ENCODE data around the gene SH3BGRL2. TPM values are rescaled to one million over a fixed set of nuclear protein-coding genes. Genes with fewer than 3 reads are reported as not detected.

SH3BGRL2 gene
- total RNA-seq, 2 experiments from 2014 or later: 0.25 TPM; not detected in 1

- CTCF ChIA-PET (ENCODE audit: unreplicated experiment): no interaction called here
Observed at GRCh38 chr6:79610306-79611009, 20.7 kb upstream of the SH3BGRL2 start.

GRCh38 chr6:79612457-79612856 is 18.7 kb upstream of the SH3BGRL2 start:
- Histone ChIP-seq H3K4me2 (ENCODE audit: low read length) (no peak overlapping the region), H2AFZ (ENCODE audit: low read length) (no peak overlapping the region), H4K20me1 (ENCODE audit: insufficient read depth, low read length) (no peaks in the 10 kb centered on the region), H3K9me2 (ENCODE audit: insufficient read depth, low read length) (no peaks in the 10 kb centered on the region), H3K4me3 (ENCODE audit: low read depth, low read length, poor library complexity, severe bottlenecking) (no peak overlapping the region), H3K79me2 (ENCODE audit: insufficient read depth, low read depth, low read length) (no peaks in the 10 kb centered on the region), H3K36me3 (ENCODE audit: insufficient read depth, low read length) (no peaks in the 10 kb centered on the region), H3K9me3 (ENCODE audit: low read length) (no peaks in the 10 kb centered on the region), H3K4me1 (ENCODE audit: insufficient read depth, low read length, poor library complexity, severe bottlenecking) (no peaks in the 10 kb centered on the region), H3K27ac (ENCODE audit: low read depth, low read length, poor library complexity, severe bottlenecking) (no peak overlapping the region)
- intact Hi-C loops (cut with micrococcal nuclease; ENCODE audit: unreplicated experiment): no loop called here
- no peak for DNase-seq (ENCODE audit: low spot score)
- ChIA-PET CTCF (ENCODE audit: unreplicated experiment) (no interaction called here), POLR2A (interaction anchor here (0.6 kb wide), 2 partner anchors 471 to 1246 kb away, joined by 3 read pairs; no protein-coding TSS in a partner anchor)
- TF ChIP-seq CTCF (conservative IDR thresholded peaks at IDR 0.05; ENCODE audit: low read length) (no peak), EZH2phosphoT487 (IDR thresholded peaks at IDR 0.05; ENCODE audit: borderline replicate concordance, low read depth, low read length) (no peak)
- BruUV-seq (replicated peaks): no TSS peak

More at GRCh38 chr6:79610306-79611009, 20.7 kb upstream of the SH3BGRL2 start:
- no peaks in the 10 kb centered on the region for H3K4me1 ChIP-seq (ENCODE audit: insufficient read depth, low read length, poor library complexity, severe bottlenecking)
- H4K20me1 ChIP-seq (ENCODE audit: insufficient read depth, low read length): no peaks in the 10 kb centered on the region
- intact Hi-C loops (cut with micrococcal nuclease; ENCODE audit: unreplicated experiment): no loop called here
- H3K9me2 ChIP-seq (ENCODE audit: insufficient read depth, low read length): no peaks in the 10 kb centered on the region
- no peaks in the 10 kb centered on the region for H3K9me3 ChIP-seq (ENCODE audit: low read length)
- no peak overlapping the region for H3K4me2 ChIP-seq (ENCODE audit: low read length)
- H2AFZ ChIP-seq (ENCODE audit: low read length): no peak overlapping the region
- POLR2A ChIA-PET: interaction anchor here (0.6 to 0.7 kb wide), 3 partner anchors 193 to 283 kb away, joined by 3 to 5 read pairs (median 4); no protein-coding TSS in a partner anchor
- H3K36me3 ChIP-seq (ENCODE audit: insufficient read depth, low read length): no peaks in the 10 kb centered on the region
- no peak for TF ChIP-seq CTCF (conservative IDR thresholded peaks at IDR 0.05; ENCODE audit: low read length)
- no peak for TF ChIP-seq EZH2phosphoT487 (IDR thresholded peaks at IDR 0.05; ENCODE audit: borderline replicate concordance, low read depth, low read length)
- H3K79me2 ChIP-seq (ENCODE audit: insufficient read depth, low read depth, low read length): no peaks in the 10 kb centered on the region
- no peak overlapping the region for H3K4me3 ChIP-seq (ENCODE audit: low read depth, low read length, poor library complexity, severe bottlenecking)
- DNase-seq (ENCODE audit: low spot score): no peak
- BruUV-seq (replicated peaks): no TSS peak
- H3K27ac ChIP-seq (ENCODE audit: low read depth, low read length, poor library complexity, severe bottlenecking): no peak overlapping the region

- TF ChIP-seq EZH2phosphoT487 (IDR thresholded peaks at IDR 0.05; ENCODE audit: borderline replicate concordance, low read depth, low read length): no peak
- no peak for TF ChIP-seq CTCF (conservative IDR thresholded peaks at IDR 0.05; ENCODE audit: low read length)
- no peak overlapping the region for H2AFZ ChIP-seq (ENCODE audit: low read length)
- BruUV-seq (replicated peaks): no TSS peak
- H3K27ac ChIP-seq (ENCODE audit: low read depth, low read length, poor library complexity, severe bottlenecking): no peak overlapping the region
- DNase-seq (ENCODE audit: low spot score): no peak
- H3K4me1 ChIP-seq (ENCODE audit: insufficient read depth, low read length, poor library complexity, severe bottlenecking): no peaks in the 10 kb centered on the region
- no peaks in the 10 kb centered on the region for H3K79me2 ChIP-seq (ENCODE audit: insufficient read depth, low read depth, low read length)
- H3K9me3 ChIP-seq (ENCODE audit: low read length): no peaks in the 10 kb centered on the region
- H3K4me3 ChIP-seq (ENCODE audit: low read depth, low read length, poor library complexity, severe bottlenecking): no peak overlapping the region
- intact Hi-C loops (cut with micrococcal nuclease; ENCODE audit: unreplicated experiment): no loop called here
- H4K20me1 ChIP-seq (ENCODE audit: insufficient read depth, low read length): no peaks in the 10 kb centered on the region
- H3K4me2 ChIP-seq (ENCODE audit: low read length): no peak overlapping the region
- H3K9me2 ChIP-seq (ENCODE audit: insufficient read depth, low read length): no peaks in the 10 kb centered on the region
- CTCF ChIA-PET (ENCODE audit: unreplicated experiment): no interaction called here
- POLR2A ChIA-PET: interaction anchor here (0.6 kb wide), 1 partner anchor 1246 kb away, joined by 3 read pairs; no protein-coding TSS in a partner anchor
- no peaks in the 10 kb centered on the region for H3K36me3 ChIP-seq (ENCODE audit: insufficient read depth, low read length)
Observed at GRCh38 chr6:79612918-79613317, 18.2 kb upstream of the SH3BGRL2 start.

All from OCI-LY7 (cell line).